ENCODE results near the gene TUBB2A.

DNA sequence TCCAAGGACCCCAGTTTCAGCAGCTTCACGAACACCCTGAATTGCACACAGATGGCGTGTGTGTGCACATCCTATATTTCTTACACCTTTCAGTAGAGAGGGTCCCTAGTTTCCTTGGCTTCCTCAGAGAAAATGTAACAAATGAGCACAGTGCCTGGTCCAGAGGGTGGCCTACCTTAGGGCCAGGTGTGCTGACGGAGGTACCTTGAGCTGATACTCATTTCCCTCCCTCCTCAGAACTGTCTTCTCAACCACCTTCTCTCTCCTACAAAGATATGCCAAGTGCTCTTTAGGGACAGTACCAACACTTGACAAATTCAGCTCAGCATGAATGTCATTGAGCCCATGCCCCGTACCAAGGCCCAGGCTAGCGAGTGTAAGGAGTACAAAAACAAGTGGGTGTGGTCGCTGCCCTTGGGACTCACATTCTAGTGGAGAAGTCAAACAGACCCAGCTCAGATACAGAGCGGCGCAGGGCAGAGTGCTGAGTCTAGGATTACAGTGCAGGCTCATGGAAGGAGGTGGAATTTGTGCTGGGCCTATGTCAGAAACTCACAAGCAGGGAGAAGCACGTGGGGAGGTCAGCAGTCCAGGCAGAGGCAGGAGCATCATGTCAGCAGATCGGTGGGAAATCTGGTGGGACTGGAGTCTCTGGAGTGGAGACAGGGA is 48.5 kb downstream of the TUBB2A start:
- TF ChIP-seq, protein P1, sequence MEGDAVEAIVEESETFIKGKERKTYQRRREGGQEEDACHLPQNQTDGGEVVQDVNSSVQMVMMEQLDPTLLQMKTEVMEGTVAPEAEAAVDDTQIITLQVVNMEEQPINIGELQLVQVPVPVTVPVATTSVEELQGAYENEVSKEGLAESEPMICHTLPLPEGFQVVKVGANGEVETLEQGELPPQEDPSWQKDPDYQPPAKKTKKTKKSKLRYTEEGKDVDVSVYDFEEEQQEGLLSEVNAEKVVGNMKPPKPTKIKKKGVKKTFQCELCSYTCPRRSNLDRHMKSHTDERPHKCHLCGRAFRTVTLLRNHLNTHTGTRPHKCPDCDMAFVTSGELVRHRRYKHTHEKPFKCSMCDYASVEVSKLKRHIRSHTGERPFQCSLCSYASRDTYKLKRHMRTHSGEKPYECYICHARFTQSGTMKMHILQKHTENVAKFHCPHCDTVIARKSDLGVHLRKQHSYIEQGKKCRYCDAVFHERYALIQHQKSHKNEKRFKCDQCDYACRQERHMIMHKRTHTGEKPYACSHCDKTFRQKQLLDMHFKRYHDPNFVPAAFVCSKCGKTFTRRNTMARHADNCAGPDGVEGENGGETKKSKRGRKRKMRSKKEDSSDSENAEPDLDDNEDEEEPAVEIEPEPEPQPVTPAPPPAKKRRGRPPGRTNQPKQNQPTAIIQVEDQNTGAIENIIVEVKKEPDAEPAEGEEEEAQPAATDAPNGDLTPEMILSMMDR (IDR thresholded peaks at IDR 0.05; ENCODE audit: insufficient read depth, low read length, poor library complexity, severe bottlenecking), result no peak
- no peak for TF ChIP-seq EZH2phosphoT487 (conservative IDR thresholded peaks at IDR 0.05; ENCODE audit: low read length)

Measured in SU-DHL-6 (cell line).